B cell (primary cell): Measurements from ENCODE around the gene GLIPR1L1. TPM values are rescaled to one million over a fixed set of nuclear protein-coding genes. Genes with fewer than 3 reads are reported as not detected.

Source experiments
- ATAC-seq: fragments of 200-7000 bp; cut with Tn5 transposase; one replicate; pipeline ENCODE4 v1.10.0; 2021; ENCODE audit warnings: low read depth, mild to moderate bottlenecking, moderate number of reproducible peaks, moderate library complexity
- CTCF ChIA-PET: fragments of 350-600 bp; sonication (Branson Sonifier 250); formaldehyde crosslinking; loops from one replicate; lab custom pipeline; 2021; ENCODE audit warnings: antibody characterized with exemption, inconsistent platforms; lab: Charles Lee
- POLR2A ChIA-PET: fragments of 350-600 bp; sonication (Branson Sonifier 250); formaldehyde crosslinking; loops from one replicate; lab custom pipeline; 2021; ENCODE audit warnings: antibody characterized with exemption; lab: Charles Lee
- DNase-seq: peaks from one replicate; pipeline ENCODE4 v3.0.0; 2013
- H2AFZ ChIP-seq: 2 replicates; pipeline ENCODE4 v1.6.1; 2012; ENCODE audit warnings: mild to moderate bottlenecking, low read depth, low read length; ENCODE audit not compliant: insufficient read depth, poor library complexity, severe bottlenecking
- H3K27ac ChIP-seq, 2 donors: 1 replicate in 1 of 2; 2 replicates in 1 of 2; pipeline ENCODE4 v1.5.1; 2012 to 2013; ENCODE audit warnings: low read length in 2 of 2, mild to moderate bottlenecking in 2 of 2, moderate library complexity in 1 of 2
- H3K27me3 ChIP-seq, 4 experiments: fragments of 200-600 bp in 1 of 4; sonication (generic) in 1 of 4; replicated peaks in 1 of 4; 1 replicate in 2 of 4; 2 replicates in 2 of 4; pipeline versions ENCODE4 v1.6.1 to v1.7.0; 2013 to 2016; ENCODE audit warnings: low read length in 3 of 4, mild to moderate bottlenecking in 2 of 4, mixed read lengths in 1 of 4, moderate library complexity in 1 of 4; ENCODE audit not compliant: insufficient read depth in 4 of 4, control insufficient read depth in 3 of 4; ENCODE audit errors: control extremely low read depth in 1 of 4
- H3K36me3 ChIP-seq, 2 experiments: replicated peaks in 1 of 2; 1 replicate in 1 of 2; 2 replicates in 1 of 2; pipeline versions ENCODE4 v1.6.1 to v1.7.1; 2013; ENCODE audit warnings: low read length in 1 of 2; ENCODE audit not compliant: insufficient read depth in 2 of 2, control insufficient read depth in 1 of 2; ENCODE audit errors: control extremely low read depth in 1 of 2, extremely low read depth in 1 of 2
- H3K4me1 ChIP-seq, 2 donors: fragments of 200-600 bp in 1 of 2; sonication (generic) in 1 of 2; 1 replicate in 1 of 2; 2 replicates in 1 of 2; pipeline versions ENCODE4 v1.5.1 to v1.6.1; 2013 to 2017; ENCODE audit warnings: low read length in 2 of 2; ENCODE audit not compliant: control insufficient read depth in 2 of 2, insufficient read depth in 2 of 2
- H3K4me2 ChIP-seq: replicated peaks from 2 replicates; pipeline ENCODE3; 2012; ENCODE audit warnings: mild to moderate bottlenecking, low read depth, low read length; ENCODE audit not compliant: poor library complexity, severe bottlenecking
- H3K4me3 ChIP-seq, 5 experiments: fragments of 200-600 bp in 1 of 5; sonication (generic) in 1 of 5; 1 replicate in 3 of 5; 2 replicates in 2 of 5; pipeline versions ENCODE4 v1.5.1 to v1.7.0; 2011 to 2016; ENCODE audit warnings: low read length in 4 of 5, mild to moderate bottlenecking in 4 of 5, low read depth in 2 of 5, control low read depth in 1 of 5, moderate library complexity in 1 of 5; ENCODE audit not compliant: insufficient read depth in 1 of 5; ENCODE audit errors: control extremely low read depth in 1 of 5, extremely low read depth in 1 of 5
- H3K79me2 ChIP-seq: fragments of 200-600 bp; sonication (generic); one replicate; pipeline ENCODE4 v1.6.0; 2016; ENCODE audit warnings: low read length; ENCODE audit not compliant: control insufficient read depth, insufficient read depth
- H3K9ac ChIP-seq: fragments of 200-600 bp; sonication (generic); 2 replicates; pipeline ENCODE4 v1.6.1; 2017; ENCODE audit warnings: mild to moderate bottlenecking, low read length, moderate library complexity
- H3K9me3 ChIP-seq, 3 donors: one replicate each; pipeline versions ENCODE4 v1.6.1 to v1.7.1; 2013; ENCODE audit warnings: low read length in 2 of 3; ENCODE audit not compliant: control insufficient read depth in 2 of 3, insufficient read depth in 1 of 3; ENCODE audit errors: control extremely low read depth in 1 of 3
- H4K20me1 ChIP-seq: 2 replicates; pipeline ENCODE4 v1.6.0; 2012; ENCODE audit warnings: mild to moderate bottlenecking, low read length; ENCODE audit not compliant: insufficient read depth, control insufficient read depth, poor library complexity, severe bottlenecking
- H3K27ac Mint-ChIP-seq: one replicate; pipeline ENCODE4 v1.8.0; 2021; ENCODE audit warnings: mixed read lengths
- H3K27me3 Mint-ChIP-seq: one replicate; pipeline ENCODE4 v1.8.0; 2021; ENCODE audit warnings: mixed read lengths
- H3K4me1 Mint-ChIP-seq: one replicate; pipeline ENCODE4 v1.8.0; 2021; ENCODE audit warnings: mixed read lengths
- H3K4me3 Mint-ChIP-seq: one replicate; pipeline ENCODE4 v1.8.0; 2021; ENCODE audit warnings: mixed read lengths
- H3K9me3 Mint-ChIP-seq: one replicate; pipeline ENCODE4 v1.8.0; 2022; ENCODE audit warnings: mixed read lengths; ENCODE audit not compliant: insufficient read depth
- EZH2 ChIP-seq: IDR thresholded peaks from 2 replicates; pipeline ENCODE4 v1.6.1; 2012; ENCODE audit warnings: borderline replicate concordance, low read depth, mild to moderate bottlenecking, moderate library complexity, low read length; ENCODE audit not compliant: insufficient read depth, poor library complexity, severe bottlenecking
- WGBS: methylation state at CpG from one replicate; pipeline ENCODE4 v1.1.5; 2013; ENCODE audit warnings: missing lambda C conversion rate; ENCODE audit not compliant: insufficient coverage; 5-methylcytosine and 5-hydroxymethylcytosine counted together
- intact Hi-C: fragments of 100-400 bp; cut with micrococcal nuclease; formaldehyde crosslinking; loops from one replicate; pipeline ENCODE4 v1.10.0; 2022
- polyA minus RNA-seq: library from RNA; depleted of rRNA, polyadenylated mRNA; stranded (reverse); fragments of >200 nt; gene quantifications from 2 replicates; pipeline ENCODE4 v1.2.3, GENCODE V29; 2012
- polyA plus RNA-seq: library from polyadenylated mRNA; depleted of rRNA; stranded (reverse); fragments of >200 nt; gene quantifications from 2 replicates; pipeline ENCODE4 v1.2.3, GENCODE V29; 2012
- total RNA-seq, 2 donors: library from RNA; stranded (reverse); fragments of 120-200 nt in 1 of 2; gene quantifications; 1 replicate in 1 of 2; 2 replicates in 1 of 2; pipeline versions ENCODE4 v1.2.3 to v1.2.4, GENCODE V29; 2013 to 2022
- TF ChIP-seq, protein P1 (sequence below): fragments of 200-600 bp; IDR thresholded peaks from one replicate; pipeline ENCODE4 v1.8.0; 2022; ENCODE audit warnings: antibody characterized with exemption, mild to moderate bottlenecking

GLIPR1L1 gene
- total RNA-seq (not detected in 2 replicates), polyA plus RNA-seq (not detected in 2 replicates), polyA minus RNA-seq (not detected in 2 replicates)
- total RNA-seq (2013): not detected

- peak; percentile 83 for ATAC-seq
- H3K4me3 ChIP-seq: peak within 1 kb of the TSS in 2 of 5 experiments; percentile 33 to 41
Measured at GRCh38 chr12:75334384-75335030, at the start of gene GLIPR1L1. TSS of gene GLIPR1L1 (plus strand) at chr12:75334670. CDS start at chr12:75334729, 59 bp downstream.

GRCh38 chr12:75288860-75289259, 45.6 kb upstream of the GLIPR1L1 start:
- Histone ChIP-seq H3K27ac (no peak overlapping the region), H3K36me3 (no peaks in the 10 kb centered on the region), H3K4me3 (no peak overlapping the region), H3K9me3 (no peaks in the 10 kb centered on the region), H3K4me2 (no peak overlapping the region), H3K4me1 (no peaks in the 10 kb centered on the region), H3K27me3 (no peaks in the 10 kb centered on the region), H4K20me1 (no peaks in the 10 kb centered on the region), H3K9ac (no peak overlapping the region), H3K79me2 (no peaks in the 10 kb centered on the region), H2AFZ (no peak overlapping the region)
- no peaks in the 10 kb centered on the region for H3K4me1 Mint-ChIP-seq
- 71% methylated on average over 1 of the region's 1 CpG for WGBS
- no peaks in the 10 kb centered on the region for H3K27me3 Mint-ChIP-seq
- H3K9me3 Mint-ChIP-seq: no peaks in the 10 kb centered on the region
- H3K4me3 Mint-ChIP-seq: no peak overlapping the region
- H3K27ac Mint-ChIP-seq: no peak overlapping the region
- ChIA-PET POLR2A (no interaction called here), CTCF (no interaction called here)
- TF ChIP-seq, protein P1, sequence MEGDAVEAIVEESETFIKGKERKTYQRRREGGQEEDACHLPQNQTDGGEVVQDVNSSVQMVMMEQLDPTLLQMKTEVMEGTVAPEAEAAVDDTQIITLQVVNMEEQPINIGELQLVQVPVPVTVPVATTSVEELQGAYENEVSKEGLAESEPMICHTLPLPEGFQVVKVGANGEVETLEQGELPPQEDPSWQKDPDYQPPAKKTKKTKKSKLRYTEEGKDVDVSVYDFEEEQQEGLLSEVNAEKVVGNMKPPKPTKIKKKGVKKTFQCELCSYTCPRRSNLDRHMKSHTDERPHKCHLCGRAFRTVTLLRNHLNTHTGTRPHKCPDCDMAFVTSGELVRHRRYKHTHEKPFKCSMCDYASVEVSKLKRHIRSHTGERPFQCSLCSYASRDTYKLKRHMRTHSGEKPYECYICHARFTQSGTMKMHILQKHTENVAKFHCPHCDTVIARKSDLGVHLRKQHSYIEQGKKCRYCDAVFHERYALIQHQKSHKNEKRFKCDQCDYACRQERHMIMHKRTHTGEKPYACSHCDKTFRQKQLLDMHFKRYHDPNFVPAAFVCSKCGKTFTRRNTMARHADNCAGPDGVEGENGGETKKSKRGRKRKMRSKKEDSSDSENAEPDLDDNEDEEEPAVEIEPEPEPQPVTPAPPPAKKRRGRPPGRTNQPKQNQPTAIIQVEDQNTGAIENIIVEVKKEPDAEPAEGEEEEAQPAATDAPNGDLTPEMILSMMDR: no peak
- no peak for TF ChIP-seq EZH2
- DNase-seq (no peak), ATAC-seq (no peak)
- intact Hi-C loops: no loop called here

More at GRCh38 chr12:75334384-75335030, at the start of gene GLIPR1L1:
- Mint-ChIP-seq H3K27ac (no peak within 1 kb of the TSS), H3K4me3 (peak within 1 kb of the TSS; percentile 76), H3K9me3 (peaks cover 3% of the 10 kb centered on the region), H3K4me1 (peaks cover 18% of the 10 kb centered on the region), H3K27me3 (peaks cover 25% of the 10 kb centered on the region)
- H3K4me1 ChIP-seq: peaks cover 16% of the 10 kb centered on the region in 2 donors
- no peaks in the 10 kb centered on the region for H4K20me1 ChIP-seq
- H3K9ac ChIP-seq: no peak within 1 kb of the TSS
- peaks cover 0 to 14% (median 6%) of the 10 kb centered on the region in 4 experiments for H3K27me3 ChIP-seq
- no peaks in the 10 kb centered on the region for H3K79me2 ChIP-seq
- peak within 1 kb of the TSS; percentile 64 for H3K4me2 ChIP-seq
- intact Hi-C loops: loop anchor here (1.0 to 5.0 kb wide), 6 partner anchors 57 to 1013 kb away; partner anchors contain the start of genes BBS10 and GLIPR1L2
- no peak for TF ChIP-seq EZH2
- TF ChIP-seq, protein P1: peak; percentile 93
- ChIA-PET CTCF (interaction anchor here (0.6 to 5.0 kb wide), 27 partner anchors 10 to 1122 kb away, joined by 3 to 46 read pairs (median 4); partner anchors contain the start of genes GLIPR1, GLIPR1L2, KRR1 and PHLDA1), POLR2A (no interaction called here)
- no peak within 1 kb of the TSS for H3K27ac ChIP-seq
- H3K9me3 ChIP-seq: peaks cover 0 to 3% (median 0%) of the 10 kb centered on the region in 3 donors
- 4% methylated on average over 13 of the region's 23 CpGs for WGBS
- H3K36me3 ChIP-seq: no peaks in the 10 kb centered on the region
- DNase-seq: peak; percentile 86
- H2AFZ ChIP-seq: peak within 1 kb of the TSS; percentile 57
